BLaER1 (cell line): ENCODE results near the gene INHBE.
A peak's percentile ranks its signal among the peaks of the same experiment; 100 is the strongest.

Experiments used
- H3K27ac ChIP-seq: shearing (Covaris generic); formaldehyde crosslinking; 2 replicates; pipeline ENCODE4 v1.8.1; 2022
- H3K27me3 ChIP-seq: shearing (Covaris generic); formaldehyde crosslinking; 2 replicates; pipeline ENCODE4 v1.8.1; 2022
- H3K36me3 ChIP-seq: shearing (Covaris generic); formaldehyde crosslinking; 2 replicates; pipeline ENCODE4 v1.8.1; 2022
- H3K4me1 ChIP-seq: shearing (Covaris generic); formaldehyde crosslinking; 2 replicates; pipeline ENCODE4 v1.8.1; 2022
- H3K4me2 ChIP-seq: shearing (Covaris generic); formaldehyde crosslinking; 2 replicates; pipeline ENCODE4 v1.8.1; 2022
- H3K4me3 ChIP-seq: shearing (Covaris generic); formaldehyde crosslinking; 2 replicates; pipeline ENCODE4 v1.8.1; 2022
- H3K9ac ChIP-seq: shearing (Covaris generic); formaldehyde crosslinking; 2 replicates; pipeline ENCODE4 v1.8.1; 2022
- H3K9me3 ChIP-seq: shearing (Covaris generic); formaldehyde crosslinking; 2 replicates; pipeline ENCODE4 v1.8.1; 2022
- H4K20me1 ChIP-seq: shearing (Covaris generic); formaldehyde crosslinking; 2 replicates; pipeline ENCODE4 v1.8.1; 2022
- Cebpa-rat ChIP-seq: shearing (Covaris generic); IDR thresholded peaks from 2 replicates; pipeline ENCODE4 v1.8.1; 2022

Gene INHBE

GRCh38 chr12:57477710-57478681 is 22.9 kb downstream of the INHBE start:
- peaks cover 63% of the 10 kb centered on the region for H3K4me1 ChIP-seq
- H3K36me3 ChIP-seq: peaks cover 25% of the 10 kb centered on the region
- H3K4me2 ChIP-seq: peak overlapping the region; percentile 99
- H3K27ac ChIP-seq: peak overlapping the region; percentile 88
- peak overlapping the region; percentile 87 for H3K9ac ChIP-seq
- peaks cover 6% of the 10 kb centered on the region; the same call in 1 of the 2 replicates for H3K27me3 ChIP-seq
- H3K9me3 ChIP-seq: no peaks in the 10 kb centered on the region
- H3K4me3 ChIP-seq: peak overlapping the region; percentile 66
- H4K20me1 ChIP-seq: no peaks in the 10 kb centered on the region
- TF ChIP-seq Cebpa-rat: no peak

GRCh38 chr12:57479043-57479375 is 23.9 kb downstream of the INHBE start:
- Histone ChIP-seq H4K20me1 (no peaks in the 10 kb centered on the region), H3K4me3 (peak overlapping the region; percentile 28; the same call in 1 of the 2 replicates), H3K4me1 (peaks cover 63% of the 10 kb centered on the region), H3K9me3 (no peaks in the 10 kb centered on the region), H3K27me3 (peaks cover 6% of the 10 kb centered on the region; the same call in 1 of the 2 replicates), H3K4me2 (peak overlapping the region; percentile 99), H3K36me3 (peaks cover 16% of the 10 kb centered on the region), H3K27ac (peak overlapping the region; percentile 88), H3K9ac (no peak overlapping the region)
- no peak for TF ChIP-seq Cebpa-rat

GRCh38 chr12:57479376-57480115 is 24.4 kb downstream of the INHBE start, which contains the start of gene ARHGAP9:
TSS of gene ARHGAP9 (minus strand) at chr12:57479866. CDS start at chr12:57479406, 460 bp downstream.
- Histone ChIP-seq H4K20me1 (no peaks in the 10 kb centered on the region), H3K27me3 (peaks cover 6% of the 10 kb centered on the region; the same call in 1 of the 2 replicates), H3K27ac (peak within 1 kb of the TSS; percentile 88), H3K4me3 (peak within 1 kb of the TSS; percentile 28; the same call in 1 of the 2 replicates), H3K4me2 (peak within 1 kb of the TSS; percentile 99), H3K9me3 (no peaks in the 10 kb centered on the region), H3K9ac (peak within 1 kb of the TSS; percentile 47), H3K36me3 (peaks cover 11% of the 10 kb centered on the region), H3K4me1 (peaks cover 63% of the 10 kb centered on the region)
- TF ChIP-seq Cebpa-rat: no peak

- no peaks in the 10 kb centered on the region for H3K27me3 ChIP-seq
- H4K20me1 ChIP-seq: no peaks in the 10 kb centered on the region
- no peak overlapping the region for H3K27ac ChIP-seq
- no peak overlapping the region for H3K9ac ChIP-seq
- no peaks in the 10 kb centered on the region for H3K36me3 ChIP-seq
- H3K4me1 ChIP-seq: peaks cover 42% of the 10 kb centered on the region
- TF ChIP-seq Cebpa-rat: no peak
- no peaks in the 10 kb centered on the region for H3K9me3 ChIP-seq
- no peak overlapping the region for H3K4me2 ChIP-seq
- no peak overlapping the region for H3K4me3 ChIP-seq
Measured at GRCh38 chr12:57481671-57482070, 26.6 kb downstream of the INHBE start.

GRCh38 chr12:57483466-57483865 is 28.4 kb downstream of the INHBE start:
- Histone ChIP-seq H3K27me3 (no peaks in the 10 kb centered on the region), H3K4me1 (peaks cover 30% of the 10 kb centered on the region), H3K4me3 (no peak overlapping the region), H3K36me3 (no peaks in the 10 kb centered on the region), H4K20me1 (no peaks in the 10 kb centered on the region), H3K27ac (no peak overlapping the region), H3K9me3 (no peaks in the 10 kb centered on the region), H3K4me2 (no peak overlapping the region), H3K9ac (no peak overlapping the region)
- TF ChIP-seq Cebpa-rat: no peak

- Histone ChIP-seq H3K4me3 (no peak overlapping the region), H4K20me1 (peaks cover 18% of the 10 kb centered on the region; the same call in 1 of the 2 replicates), H3K4me1 (peaks cover 22% of the 10 kb centered on the region), H3K36me3 (peaks cover 20% of the 10 kb centered on the region), H3K9me3 (no peaks in the 10 kb centered on the region), H3K9ac (no peak overlapping the region), H3K4me2 (no peak overlapping the region), H3K27me3 (no peaks in the 10 kb centered on the region), H3K27ac (no peak overlapping the region)
- no peak for TF ChIP-seq Cebpa-rat
Measured at GRCh38 chr12:57485695-57486094, 30.6 kb downstream of the INHBE start.

GRCh38 chr12:57487055-57487596 is 32.0 kb downstream of the INHBE start:
- H3K4me2 ChIP-seq: peak overlapping the region; percentile 53
- H3K4me1 ChIP-seq: peaks cover 20% of the 10 kb centered on the region
- peak overlapping the region; percentile 97 for H3K27ac ChIP-seq
- no peaks in the 10 kb centered on the region for H3K9me3 ChIP-seq
- H3K27me3 ChIP-seq: no peaks in the 10 kb centered on the region
- TF ChIP-seq Cebpa-rat: no peak
- H3K36me3 ChIP-seq: peaks cover 34% of the 10 kb centered on the region
- no peak overlapping the region for H3K9ac ChIP-seq
- peaks cover 24% of the 10 kb centered on the region; the same call in 1 of the 2 replicates for H4K20me1 ChIP-seq
- 0 out of 2 replicates have a peak overlapping the region, but pooled peaks have one; percentile 99 for H3K4me3 ChIP-seq

- Histone ChIP-seq H3K36me3 (peaks cover 41% of the 10 kb centered on the region), H3K4me2 (peak within 1 kb of the TSS; percentile 93)
- peak; percentile 78 for TF ChIP-seq Cebpa-rat
Measured at GRCh38 chr12:57487597-57488401, 32.7 kb downstream of the INHBE start, which contains the start of gene MARS1. TSS of gene MARS1 (plus strand) at chr12:57488068. CDS start at chr12:57488091, 23 bp downstream.

More at GRCh38 chr12:57487597-57488401, 32.7 kb downstream of the INHBE start, which contains the start of gene MARS1:
- peaks cover 24% of the 10 kb centered on the region; the same call in 1 of the 2 replicates for H4K20me1 ChIP-seq
- peaks cover 3% of the 10 kb centered on the region; the same call in 1 of the 2 replicates for H3K9me3 ChIP-seq
- peak within 1 kb of the TSS; percentile 99 for H3K9ac ChIP-seq
- H3K4me1 ChIP-seq: peaks cover 20% of the 10 kb centered on the region
- H3K27me3 ChIP-seq: no peaks in the 10 kb centered on the region
- H3K4me3 ChIP-seq: peak within 1 kb of the TSS; percentile 99
- peak within 1 kb of the TSS; percentile 97 for H3K27ac ChIP-seq
